H7 (cell line): ENCODE results near the gene SH3D21. TPM values are rescaled to one million over a fixed set of nuclear protein-coding genes. Genes with fewer than 3 reads are reported as not detected.

Experiments used
- DNase-seq: peaks from one replicate; pipeline ENCODE4 v3.0.0; 2012
- H3K27me3 ChIP-seq: 2 replicates; pipeline ENCODE4 v1.6.0; 2011; ENCODE audit warnings: mild to moderate bottlenecking, low read length; ENCODE audit not compliant: control insufficient read depth, insufficient read depth
- H3K36me3 ChIP-seq: replicated peaks from 2 replicates; pipeline ENCODE4 v1.5.1; 2011; ENCODE audit warnings: low read length; ENCODE audit not compliant: control insufficient read depth, insufficient read depth
- H3K4me3 ChIP-seq: 2 replicates; pipeline ENCODE4 v1.5.1; 2011; ENCODE audit warnings: low read depth, mild to moderate bottlenecking, control low read depth, low read length, moderate library complexity; ENCODE audit not compliant: insufficient read depth
- total RNA-seq: library from RNA; depleted of rRNA; stranded (reverse); fragments of >200 nt; shearing (Covaris generic); gene quantifications from 2 replicates; pipeline ENCODE4 v1.2.3, GENCODE V29; 2014

The SH3D21 gene
- total RNA-seq, 1 experiment from 2014 or later: 4.8 TPM

- Histone ChIP-seq H3K4me3 (no peak overlapping the region), H3K36me3 (peaks cover 44% of the 10 kb centered on the region), H3K27me3 (no peaks in the 10 kb centered on the region)
- no peak for DNase-seq
These were observed 19.4 kb upstream of the SH3D21 start for GRCh38 chr1:36286802-36287201.

- H3K36me3 ChIP-seq: peaks cover 45% of the 10 kb centered on the region
- no peak overlapping the region for H3K4me3 ChIP-seq
- DNase-seq: no peak
- no peaks in the 10 kb centered on the region for H3K27me3 ChIP-seq
These were observed 18.6 kb upstream of the SH3D21 start for GRCh38 chr1:36287595-36287994.

- H3K4me3 ChIP-seq: no peak overlapping the region
- no peaks in the 10 kb centered on the region for H3K27me3 ChIP-seq
- H3K36me3 ChIP-seq: peaks cover 44% of the 10 kb centered on the region
- DNase-seq: no peak
These were observed 10.8 kb upstream of the SH3D21 start for GRCh38 chr1:36295390-36295789.

GRCh38 chr1:36297062-36297461, 9.1 kb upstream of the SH3D21 start:
- H3K27me3 ChIP-seq: no peaks in the 10 kb centered on the region
- H3K4me3 ChIP-seq: no peak overlapping the region
- no peak for DNase-seq
- peaks cover 47% of the 10 kb centered on the region for H3K36me3 ChIP-seq

GRCh38 chr1:36298640-36299039, 7.5 kb upstream of the SH3D21 start:
- H3K36me3 ChIP-seq: peaks cover 50% of the 10 kb centered on the region
- H3K4me3 ChIP-seq: no peak overlapping the region
- no peaks in the 10 kb centered on the region for H3K27me3 ChIP-seq
- no peak for DNase-seq

- Histone ChIP-seq H3K27me3 (no peaks in the 10 kb centered on the region), H3K36me3 (peaks cover 42% of the 10 kb centered on the region), H3K4me3 (no peak overlapping the region)
- DNase-seq: no peak
These were observed 5.6 kb upstream of the SH3D21 start for GRCh38 chr1:36300526-36300925.

GRCh38 chr1:36301220-36301619, 4.9 kb upstream of the SH3D21 start:
- H3K27me3 ChIP-seq: no peaks in the 10 kb centered on the region
- H3K4me3 ChIP-seq: no peak overlapping the region
- H3K36me3 ChIP-seq: peaks cover 40% of the 10 kb centered on the region
- DNase-seq: no peak

GRCh38 chr1:36303244-36303643, 2.9 kb upstream of the SH3D21 start:
- Histone ChIP-seq H3K36me3 (peaks cover 32% of the 10 kb centered on the region), H3K27me3 (peaks cover 2% of the 10 kb centered on the region; the same call in 1 of the 2 replicates), H3K4me3 (no peak overlapping the region)
- DNase-seq: no peak

GRCh38 chr1:36303650-36304360, 2.4 kb upstream of the SH3D21 start:
- DNase-seq: no peak
- no peak overlapping the region for H3K4me3 ChIP-seq
- peaks cover 28% of the 10 kb centered on the region for H3K36me3 ChIP-seq
- peaks cover 2% of the 10 kb centered on the region; the same call in 1 of the 2 replicates for H3K27me3 ChIP-seq

GRCh38 chr1:36304521-36304920, 1.6 kb upstream of the SH3D21 start:
- peaks cover 28% of the 10 kb centered on the region for H3K36me3 ChIP-seq
- H3K27me3 ChIP-seq: peaks cover 2% of the 10 kb centered on the region; the same call in 1 of the 2 replicates
- DNase-seq: no peak
- H3K4me3 ChIP-seq: no peak overlapping the region

GRCh38 chr1:36304970-36305914, 926 bp upstream of the SH3D21 start:
- Histone ChIP-seq H3K4me3 (no peak overlapping the region; the same call in 1 of the 2 replicates), H3K36me3 (peaks cover 26% of the 10 kb centered on the region), H3K27me3 (peaks cover 2% of the 10 kb centered on the region; the same call in 1 of the 2 replicates)
- DNase-seq: no peak

- no peak for DNase-seq
- Histone ChIP-seq H3K27me3 (peaks cover 2% of the 10 kb centered on the region; the same call in 1 of the 2 replicates), H3K4me3 (peak overlapping the region; percentile 89), H3K36me3 (peaks cover 22% of the 10 kb centered on the region)
These were observed 306 bp upstream of the SH3D21 start for GRCh38 chr1:36305915-36306209.

GRCh38 chr1:36306902-36307456, 811 bp downstream of the SH3D21 start:
- peaks cover 2% of the 10 kb centered on the region; the same call in 1 of the 2 replicates for H3K27me3 ChIP-seq
- H3K36me3 ChIP-seq: peaks cover 11% of the 10 kb centered on the region
- H3K4me3 ChIP-seq: peak overlapping the region; percentile 89
- peak; percentile 99 for DNase-seq

GRCh38 chr1:36307601-36308330, 1.6 kb downstream of the SH3D21 start:
- H3K27me3 ChIP-seq: peaks cover 2% of the 10 kb centered on the region; the same call in 1 of the 2 replicates
- peaks cover 4% of the 10 kb centered on the region for H3K36me3 ChIP-seq
- H3K4me3 ChIP-seq: peak overlapping the region; percentile 69
- peak; percentile 42 for DNase-seq
